Neural progenitor cell (in vitro differentiated cells): ENCODE results near the gene WDR33. TPM values are rescaled to one million over a fixed set of nuclear protein-coding genes. Genes with fewer than 3 reads are reported as not detected.

ENCODE experiments used
- DNase-seq: peaks from one replicate; pipeline ENCODE4 v3.0.0-alpha.2; 2016; ENCODE audit warnings: low spot score
- H2AFZ ChIP-seq: fragments of 200-600 bp; sonication (generic); replicated peaks from 2 replicates; pipeline ENCODE4 v1.6.1; 2016; ENCODE audit warnings: antibody characterized with exemption
- H3F3A ChIP-seq: fragments of 200-600 bp; sonication (generic); 2 replicates; pipeline ENCODE4 v1.6.1; 2016; ENCODE audit warnings: antibody characterized with exemption, low read depth
- H3K27ac ChIP-seq: fragments of 200-600 bp; sonication (generic); 2 replicates; pipeline ENCODE4 v1.5.1; 2016; ENCODE audit warnings: mild to moderate bottlenecking
- H3K27me3 ChIP-seq: fragments of 200-600 bp; sonication (generic); 2 replicates; pipeline ENCODE4 v1.6.1; 2016; ENCODE audit warnings: mild to moderate bottlenecking, moderate library complexity
- H3K36me3 ChIP-seq: fragments of 200-600 bp; sonication (generic); 2 replicates; pipeline ENCODE4 v1.5.1; 2016
- H3K4me1 ChIP-seq: fragments of 200-600 bp; sonication (generic); 2 replicates; pipeline ENCODE4 v1.6.1; 2016; ENCODE audit warnings: mixed run types
- H3K4me2 ChIP-seq: fragments of 200-600 bp; sonication (generic); 2 replicates; pipeline ENCODE4 v1.6.1; 2016
- H3K4me3 ChIP-seq: fragments of 200-600 bp; sonication (generic); 2 replicates; pipeline ENCODE4 v1.5.1; 2016
- H3K79me2 ChIP-seq: fragments of 200-600 bp; sonication (generic); 2 replicates; pipeline ENCODE4 v1.6.1; 2016; ENCODE audit warnings: low read depth
- H3K9ac ChIP-seq: fragments of 200-600 bp; sonication (generic); 2 replicates; pipeline ENCODE4 v1.6.1; 2016
- H3K9me3 ChIP-seq: fragments of 200-600 bp; sonication (generic); 2 replicates; pipeline ENCODE4 v1.5.1; 2016; ENCODE audit warnings: low read depth
- H4K20me1 ChIP-seq: fragments of 200-600 bp; sonication (generic); 2 replicates; pipeline ENCODE4 v1.6.1; 2016; ENCODE audit warnings: low read depth
- H3K27ac Mint-ChIP-seq: 3 replicates; pipeline ENCODE4 v1.8.0; 2021; ENCODE audit warnings: mixed read lengths
- H3K27me3 Mint-ChIP-seq: 2 replicates; pipeline ENCODE4 v1.8.0; 2022; ENCODE audit warnings: low read depth, mild to moderate bottlenecking, inconsistent platforms, moderate library complexity, mixed read lengths; ENCODE audit not compliant: insufficient read depth
- H3K36me3 Mint-ChIP-seq: 3 replicates; pipeline ENCODE4 v1.8.0; 2021; ENCODE audit warnings: mixed read lengths
- H3K4me1 Mint-ChIP-seq: 3 replicates; pipeline ENCODE4 v1.8.0; 2021; ENCODE audit warnings: mixed read lengths
- H3K4me3 Mint-ChIP-seq: 3 replicates; pipeline ENCODE4 v1.8.0; 2021; ENCODE audit warnings: mild to moderate bottlenecking, moderate library complexity, mixed read lengths
- H3K9me3 Mint-ChIP-seq: 3 replicates; pipeline ENCODE4 v1.8.0; 2020; ENCODE audit warnings: mixed read lengths
- EZH2 ChIP-seq: fragments of 200-600 bp; sonication (generic); IDR thresholded peaks from 2 replicates; pipeline ENCODE4 v1.6.1; 2017; ENCODE audit warnings: antibody characterized with exemption, mild to moderate bottlenecking, moderate library complexity
- EZH2phosphoT487 ChIP-seq: fragments of 200-600 bp; sonication (generic); IDR thresholded peaks from 2 replicates; pipeline ENCODE4 v1.6.1; 2017; ENCODE audit warnings: antibody characterized with exemption
- total RNA-seq: library from RNA; depleted of rRNA; stranded (reverse); fragments of >200 nt; gene quantifications from 2 replicates; pipeline ENCODE4 v1.2.3, GENCODE V29; 2015; ENCODE audit warnings: low replicate concordance
- TF ChIP-seq, protein P1 (sequence below): fragments of 200-600 bp; sonication (generic); IDR thresholded peaks from 2 replicates; pipeline ENCODE4 v1.5.1; 2017; ENCODE audit warnings: antibody characterized with exemption, mild to moderate bottlenecking

The WDR33 gene
- total RNA-seq, 1 donor from 2014 or later: 83.4 TPM

DNA sequence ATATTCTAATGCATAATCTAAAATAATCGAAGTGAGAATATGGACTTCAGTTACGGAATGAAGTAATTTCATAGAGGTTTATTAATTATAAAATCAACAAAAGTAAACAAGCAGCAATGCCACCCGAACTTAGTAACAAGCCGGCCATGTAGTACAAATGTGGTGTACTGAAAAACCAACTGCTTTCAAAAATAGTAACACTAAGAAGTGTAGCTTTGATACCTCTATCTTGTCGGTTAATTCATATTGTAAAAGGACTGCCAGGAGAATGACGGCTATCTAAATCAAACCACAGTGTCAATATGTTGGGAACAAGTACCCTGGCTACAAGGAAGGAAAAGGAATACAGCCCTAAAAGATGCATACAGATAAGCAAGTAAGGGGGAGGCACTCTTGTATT, 48.5 kb downstream of the WDR33 start:
- TF ChIP-seq EZH2 (no peak), EZH2phosphoT487 (no peak)
- TF ChIP-seq, protein P1, sequence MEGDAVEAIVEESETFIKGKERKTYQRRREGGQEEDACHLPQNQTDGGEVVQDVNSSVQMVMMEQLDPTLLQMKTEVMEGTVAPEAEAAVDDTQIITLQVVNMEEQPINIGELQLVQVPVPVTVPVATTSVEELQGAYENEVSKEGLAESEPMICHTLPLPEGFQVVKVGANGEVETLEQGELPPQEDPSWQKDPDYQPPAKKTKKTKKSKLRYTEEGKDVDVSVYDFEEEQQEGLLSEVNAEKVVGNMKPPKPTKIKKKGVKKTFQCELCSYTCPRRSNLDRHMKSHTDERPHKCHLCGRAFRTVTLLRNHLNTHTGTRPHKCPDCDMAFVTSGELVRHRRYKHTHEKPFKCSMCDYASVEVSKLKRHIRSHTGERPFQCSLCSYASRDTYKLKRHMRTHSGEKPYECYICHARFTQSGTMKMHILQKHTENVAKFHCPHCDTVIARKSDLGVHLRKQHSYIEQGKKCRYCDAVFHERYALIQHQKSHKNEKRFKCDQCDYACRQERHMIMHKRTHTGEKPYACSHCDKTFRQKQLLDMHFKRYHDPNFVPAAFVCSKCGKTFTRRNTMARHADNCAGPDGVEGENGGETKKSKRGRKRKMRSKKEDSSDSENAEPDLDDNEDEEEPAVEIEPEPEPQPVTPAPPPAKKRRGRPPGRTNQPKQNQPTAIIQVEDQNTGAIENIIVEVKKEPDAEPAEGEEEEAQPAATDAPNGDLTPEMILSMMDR: no peak
- peaks cover 20% of the 10 kb centered on the region for H3K36me3 Mint-ChIP-seq
- H3K27me3 Mint-ChIP-seq: peaks cover 2% of the 10 kb centered on the region
- DNase-seq: no peak
- H2AFZ ChIP-seq: no peak overlapping the region
- H3K4me1 ChIP-seq: no peaks in the 10 kb centered on the region
- H3K9me3 ChIP-seq: no peaks in the 10 kb centered on the region
- no peak overlapping the region for H3K4me2 ChIP-seq
- no peak overlapping the region for H3K27ac ChIP-seq
- peaks cover 3% of the 10 kb centered on the region for H4K20me1 ChIP-seq
- no peak overlapping the region for H3K4me3 ChIP-seq
- no peaks in the 10 kb centered on the region for H3K9me3 Mint-ChIP-seq
- H3K27ac Mint-ChIP-seq: no peak overlapping the region
- H3F3A ChIP-seq: no peaks in the 10 kb centered on the region
- no peaks in the 10 kb centered on the region for H3K27me3 ChIP-seq
- no peaks in the 10 kb centered on the region for H3K4me1 Mint-ChIP-seq
- no peak overlapping the region for H3K4me3 Mint-ChIP-seq
- H3K79me2 ChIP-seq: no peaks in the 10 kb centered on the region
- H3K9ac ChIP-seq: no peak overlapping the region
- peaks cover 24% of the 10 kb centered on the region for H3K36me3 ChIP-seq

DNA sequence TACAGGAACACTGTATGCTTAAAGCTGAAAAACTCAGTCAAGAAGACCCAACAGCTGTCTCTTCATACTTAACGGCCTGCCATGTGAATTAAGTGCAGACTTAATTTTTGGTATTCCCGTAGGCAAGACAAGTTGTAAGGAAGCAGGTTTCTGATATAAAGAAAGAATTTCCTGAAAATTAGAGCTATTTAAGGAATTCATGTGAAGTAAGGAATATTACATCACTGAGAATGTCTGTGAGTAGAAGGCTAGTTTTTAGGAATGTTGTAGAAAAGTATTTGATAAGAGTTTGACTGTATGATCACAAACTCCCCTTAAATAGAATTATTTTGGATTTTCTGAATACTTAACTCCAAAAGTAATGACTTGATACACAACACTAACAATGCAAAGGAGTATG, 51.0 kb downstream of the WDR33 start:
- H3K27me3 Mint-ChIP-seq: peaks cover 2% of the 10 kb centered on the region
- Histone ChIP-seq H3F3A (no peaks in the 10 kb centered on the region), H3K79me2 (no peaks in the 10 kb centered on the region), H3K27ac (no peak overlapping the region), H3K27me3 (no peaks in the 10 kb centered on the region), H3K4me2 (no peak overlapping the region), H2AFZ (no peak overlapping the region), H4K20me1 (no peaks in the 10 kb centered on the region), H3K9ac (no peak overlapping the region), H3K4me3 (no peak overlapping the region), H3K36me3 (peaks cover 24% of the 10 kb centered on the region), H3K9me3 (no peaks in the 10 kb centered on the region), H3K4me1 (no peaks in the 10 kb centered on the region)
- TF ChIP-seq EZH2: no peak
- TF ChIP-seq, protein P1: no peak
- TF ChIP-seq EZH2phosphoT487: no peak
- no peak overlapping the region for H3K27ac Mint-ChIP-seq
- no peak overlapping the region for H3K4me3 Mint-ChIP-seq
- DNase-seq: no peak
- H3K4me1 Mint-ChIP-seq: no peaks in the 10 kb centered on the region
- H3K9me3 Mint-ChIP-seq: no peaks in the 10 kb centered on the region
- H3K36me3 Mint-ChIP-seq: peaks cover 23% of the 10 kb centered on the region

DNA sequence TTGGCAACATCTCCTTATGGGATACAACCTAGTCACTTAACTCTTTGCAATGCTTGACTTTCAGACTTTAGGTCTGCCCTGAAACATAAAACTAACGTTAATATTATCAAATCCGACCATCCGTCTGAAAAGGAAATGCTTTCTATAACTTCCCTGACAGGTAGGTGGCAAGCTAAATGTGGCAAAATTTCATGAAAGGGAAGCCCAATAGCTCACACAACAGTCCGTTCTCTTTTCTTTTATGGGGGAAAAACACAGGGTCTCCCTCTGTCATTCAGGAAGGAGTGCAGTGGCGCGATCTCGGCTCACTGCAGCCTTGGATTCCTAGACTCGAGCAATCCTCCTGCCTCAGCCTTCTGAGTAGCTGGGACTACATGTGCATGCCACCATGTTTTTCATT, 56.8 kb downstream of the WDR33 start:
- Histone ChIP-seq H3F3A (no peaks in the 10 kb centered on the region), H4K20me1 (no peaks in the 10 kb centered on the region), H3K27me3 (no peaks in the 10 kb centered on the region), H3K27ac (no peak overlapping the region), H3K4me1 (no peaks in the 10 kb centered on the region), H3K9me3 (no peaks in the 10 kb centered on the region), H3K36me3 (no peaks in the 10 kb centered on the region), H3K79me2 (no peaks in the 10 kb centered on the region), H2AFZ (no peak overlapping the region), H3K4me3 (no peak overlapping the region), H3K9ac (no peak overlapping the region), H3K4me2 (no peak overlapping the region)
- no peaks in the 10 kb centered on the region for H3K9me3 Mint-ChIP-seq
- no peak for DNase-seq
- no peak for TF ChIP-seq EZH2
- TF ChIP-seq, protein P1: no peak
- TF ChIP-seq EZH2phosphoT487: no peak
- H3K4me1 Mint-ChIP-seq: no peaks in the 10 kb centered on the region
- peaks cover 12% of the 10 kb centered on the region for H3K36me3 Mint-ChIP-seq
- no peak overlapping the region for H3K4me3 Mint-ChIP-seq
- no peak overlapping the region for H3K27ac Mint-ChIP-seq
- peaks cover 3% of the 10 kb centered on the region for H3K27me3 Mint-ChIP-seq
